ENCODE results near the gene CCDC77.

Gene CCDC77

GRCh38 chr12:473198-473597, 71.8 kb downstream of the CCDC77 start:
- intact Hi-C loops (cut with DNase I) = no loop called here
- no peak for DNase-seq

- intact Hi-C loops (cut with DNase I) = no loop called here
Measured at GRCh38 chr12:473863-474577, 72.6 kb downstream of the CCDC77 start.

GRCh38 chr12:475286-475685, 73.8 kb downstream of the CCDC77 start:
- no peak for DNase-seq
- intact Hi-C loops (cut with DNase I) = no loop called here

More at GRCh38 chr12:473863-474577, 72.6 kb downstream of the CCDC77 start:
- no peak for DNase-seq

- no peak for DNase-seq
- intact Hi-C loops (cut with DNase I) = no loop called here
Measured at GRCh38 chr12:479161-479560, 77.7 kb downstream of the CCDC77 start.

GRCh38 chr12:480831-481816, 79.7 kb downstream of the CCDC77 start:
- intact Hi-C loops (cut with DNase I) = no loop called here
- peak in 1 of 42 donors; percentile 31 for DNase-seq

GRCh38 chr12:482061-482460, 80.6 kb downstream of the CCDC77 start:
- DNase-seq = peak in 1 of 42 donors; percentile 9
- intact Hi-C loops (cut with DNase I) = no loop called here

- DNase-seq = peak in 1 of 42 donors; percentile 21
- intact Hi-C loops (cut with DNase I) = no loop called here
Measured at GRCh38 chr12:484096-484495, 82.7 kb downstream of the CCDC77 start.

- intact Hi-C loops (cut with DNase I) = no loop called here
- no peak for DNase-seq
Measured at GRCh38 chr12:490260-490659, 88.8 kb downstream of the CCDC77 start.
